Small intestine (tissue), 7 donors: ENCODE measurements around the gene ACYP2. TPM values are rescaled to one million over a fixed set of nuclear protein-coding genes. Genes with fewer than 3 reads are reported as not detected.
A peak's percentile ranks its signal among the peaks of the same experiment; 100 is the strongest.
"Not testable (repeated sequence)": the region's sequence is repeated elsewhere in the genome, so short reads cannot be mapped to it uniquely, and the experiment has no call there.

Source experiments
- DNase-seq, 2 donors: peaks; one replicate each; pipeline versions ENCODE4 v3.0.0 to v3.0.0-alpha.2; 2013
- FAIRE-seq: peaks from 2 replicates; lab custom pipeline; 2012; peaks lifted over from hg19 to GRCh38; lab: Jason Lieb, UNC
- H3K27ac ChIP-seq, 3 donors: one replicate each; pipeline ENCODE4 v1.5.1; 2013; ENCODE audit warnings: low read length in 2 of 3, mild to moderate bottlenecking in 2 of 3, control low read depth in 1 of 3, inconsistent platforms in 1 of 3, low read depth in 1 of 3, moderate library complexity in 1 of 3
- H3K27me3 ChIP-seq, 3 donors: one replicate each; pipeline ENCODE4 v1.6.1; 2013; ENCODE audit warnings: low read length in 3 of 3, inconsistent platforms in 1 of 3; ENCODE audit not compliant: control insufficient read depth in 3 of 3, insufficient read depth in 3 of 3
- H3K36me3 ChIP-seq, 3 donors: one replicate each; pipeline ENCODE4 v1.6.1; 2013; ENCODE audit warnings: low read length in 3 of 3, inconsistent platforms in 1 of 3, low read depth in 1 of 3, mild to moderate bottlenecking in 1 of 3, moderate library complexity in 1 of 3; ENCODE audit not compliant: control insufficient read depth in 3 of 3, insufficient read depth in 2 of 3
- H3K4me1 ChIP-seq, 3 donors: one replicate each; pipeline ENCODE4 v1.6.1; 2013; ENCODE audit warnings: low read length in 2 of 3, inconsistent platforms in 1 of 3, low read depth in 1 of 3, mild to moderate bottlenecking in 1 of 3, moderate library complexity in 1 of 3; ENCODE audit not compliant: control insufficient read depth in 3 of 3, insufficient read depth in 2 of 3
- H3K4me3 ChIP-seq, 3 donors: one replicate each; pipeline ENCODE4 v1.5.1; 2013; ENCODE audit warnings: low read length in 3 of 3, control low read depth in 1 of 3, inconsistent platforms in 1 of 3, low read depth in 1 of 3, mild to moderate bottlenecking in 1 of 3, moderate library complexity in 1 of 3
- H3K9me3 ChIP-seq, 2 donors: one replicate each; pipeline ENCODE4 v1.6.1; 2013; ENCODE audit warnings: low read depth in 1 of 2, low read length in 1 of 2; ENCODE audit not compliant: control insufficient read depth in 2 of 2, insufficient read depth in 1 of 2
- WGBS, 3 donors: extraction: QIAGEN DNeasy Blood & Tissue Kit; methylation state at CpG; one replicate each; pipeline ENCODE4 v1.1.7; 2013; 5-methylcytosine and 5-hydroxymethylcytosine counted together
- polyA plus RNA-seq, 4 donors: library from polyadenylated mRNA; stranded (reverse) in 3 of 4; unstranded in 1 of 4; fragments of 200-250 nt in 3 of 4; fragments of 120-200 nt in 1 of 4; gene quantifications; one replicate each; pipeline versions ENCODE4 v1.2.1 to v1.2.3, GENCODE V29; 2013
- donor health status: healthy with polysubstance abuse.
- donor health status: control.
- donor health status: control.
- donor health status: Bipolar disorder and iron deficiency.
- donor health status: healthy.

ACYP2 gene
- polyA plus RNA-seq, 4 donors: 12.3 to 17.3 (median 13.0) TPM

DNA sequence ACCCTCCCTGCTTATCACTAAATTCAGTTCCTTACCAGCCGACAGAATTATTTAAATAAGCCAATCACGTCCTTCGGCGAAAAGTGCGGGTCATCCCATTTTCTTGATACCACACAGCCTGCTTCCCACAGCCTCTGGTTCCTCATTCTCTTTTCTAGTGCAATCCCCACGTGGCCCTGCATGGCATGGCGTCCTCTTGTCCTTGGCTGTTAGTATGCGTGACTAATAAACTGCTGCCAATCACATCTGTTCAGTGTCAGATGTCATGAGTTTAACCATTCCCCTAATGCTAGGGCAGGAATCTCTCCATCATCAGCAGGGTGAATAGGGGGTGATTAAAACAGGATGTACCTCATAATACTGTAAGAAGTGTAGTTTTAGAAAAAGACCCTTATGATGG is 203.4 kb downstream of the ACYP2 start:
- H3K27ac ChIP-seq: no peak overlapping the region
- FAIRE-seq: no peak
- no peak overlapping the region for H3K4me3 ChIP-seq

DNA sequence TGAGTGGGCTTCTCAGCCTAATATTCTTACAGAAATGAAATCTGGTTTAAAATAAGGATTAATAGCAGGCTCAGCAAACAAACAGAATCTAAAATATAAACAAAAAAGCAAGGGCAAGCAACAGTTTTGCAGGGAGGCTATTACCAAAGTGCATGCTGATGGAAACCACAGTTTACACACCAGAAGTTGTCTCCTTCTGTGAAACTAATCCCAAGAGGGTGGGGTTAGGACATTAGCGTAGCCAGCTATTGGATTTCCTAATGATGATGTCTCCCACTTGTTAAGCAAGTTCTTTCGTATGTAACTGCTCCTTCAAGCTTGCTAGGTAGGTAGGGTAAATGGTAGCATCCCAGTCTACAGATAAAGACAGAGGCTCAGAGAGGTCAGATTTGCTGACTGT is 205.6 kb downstream of the ACYP2 start:
- DNase-seq: no peak
- Histone ChIP-seq H3K4me1 (no peaks in the 10 kb centered on the region), H3K4me3 (no peak overlapping the region), H3K36me3 (no peaks in the 10 kb centered on the region), H3K27ac (no peak overlapping the region), H3K9me3 (peaks cover 4 to 17% of the 10 kb centered on the region in 2 donors), H3K27me3 (no peaks in the 10 kb centered on the region)
- no peak for FAIRE-seq
- WGBS, 3 donors: 39 to 62% (median 57%) methylated on average over 2 of the region's 2 CpGs

More for the DNA sequence above, 203.4 kb downstream of the ACYP2 start:
- DNase-seq: no peak
- H3K27me3 ChIP-seq: no peaks in the 10 kb centered on the region
- no peaks in the 10 kb centered on the region for H3K9me3 ChIP-seq
- H3K4me1 ChIP-seq: no peaks in the 10 kb centered on the region
- WGBS, 3 donors: 71 to 76% (median 76%) methylated on average over 8 of the region's 8 CpGs
- no peaks in the 10 kb centered on the region for H3K36me3 ChIP-seq

DNA sequence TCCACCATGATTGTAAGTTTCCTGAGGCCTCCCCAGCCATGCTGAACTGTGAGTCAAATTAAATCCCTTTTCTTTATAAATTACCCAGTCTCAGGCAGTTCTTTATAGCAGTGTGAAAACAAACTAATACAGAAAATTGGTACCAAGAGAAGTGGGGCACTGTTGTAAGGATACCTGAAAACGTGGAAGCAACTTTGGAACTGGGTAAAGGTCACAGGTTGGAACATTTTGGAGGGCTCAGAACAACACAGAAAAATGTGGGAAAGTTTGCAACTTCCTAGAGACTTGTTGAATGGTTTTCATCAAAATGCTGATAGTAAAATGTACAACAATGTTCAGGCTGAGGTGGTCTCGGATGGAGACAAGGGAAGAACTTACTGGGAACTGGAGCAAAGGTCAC is 209.1 kb downstream of the ACYP2 start:
- not testable (repeated sequence) for H3K36me3 ChIP-seq, DNase-seq, H3K4me3 ChIP-seq, H3K27me3 ChIP-seq, H3K27ac ChIP-seq, H3K4me1 ChIP-seq, FAIRE-seq
- H3K9me3 ChIP-seq: peaks cover 4 to 17% of the 10 kb centered on the region in 2 donors
- 38 to 75% (median 54%) methylated on average over 2 of the region's 2 CpGs for WGBS, 3 donors

DNA sequence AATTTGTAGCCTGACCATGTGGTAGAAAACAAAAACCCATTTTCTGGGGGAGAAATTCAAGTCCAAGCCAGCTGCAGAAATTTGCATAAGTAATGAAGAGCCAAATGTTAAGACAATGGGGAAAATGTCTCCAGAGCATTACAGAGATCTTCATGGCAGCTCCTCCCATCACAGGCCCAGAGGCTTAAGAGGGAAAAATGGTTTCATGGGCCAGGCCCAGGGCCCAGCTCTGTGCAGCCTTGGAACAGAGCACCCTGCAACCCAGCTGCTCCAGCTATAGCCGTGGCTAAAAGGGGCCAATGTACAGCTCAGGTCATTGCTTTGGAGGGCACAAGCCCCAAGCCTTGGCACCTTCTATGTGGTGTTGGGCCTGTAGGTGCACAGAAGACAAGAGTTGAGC is 209.7 kb downstream of the ACYP2 start:
- FAIRE-seq (no peak), DNase-seq (no peak)
- Histone ChIP-seq H3K4me3 (no peak overlapping the region), H3K4me1 (peaks cover 0 to 9% (median 0%) of the 10 kb centered on the region in 3 donors), H3K36me3 (no peaks in the 10 kb centered on the region), H3K9me3 (peaks cover 4 to 17% of the 10 kb centered on the region in 2 donors), H3K27me3 (peaks cover 0 to 3% (median 0%) of the 10 kb centered on the region in 3 donors), H3K27ac (no peak overlapping the region)
- 88 to 94% (median 92%) methylated on average over 1 of the region's 1 CpG for WGBS, 3 donors

DNA sequence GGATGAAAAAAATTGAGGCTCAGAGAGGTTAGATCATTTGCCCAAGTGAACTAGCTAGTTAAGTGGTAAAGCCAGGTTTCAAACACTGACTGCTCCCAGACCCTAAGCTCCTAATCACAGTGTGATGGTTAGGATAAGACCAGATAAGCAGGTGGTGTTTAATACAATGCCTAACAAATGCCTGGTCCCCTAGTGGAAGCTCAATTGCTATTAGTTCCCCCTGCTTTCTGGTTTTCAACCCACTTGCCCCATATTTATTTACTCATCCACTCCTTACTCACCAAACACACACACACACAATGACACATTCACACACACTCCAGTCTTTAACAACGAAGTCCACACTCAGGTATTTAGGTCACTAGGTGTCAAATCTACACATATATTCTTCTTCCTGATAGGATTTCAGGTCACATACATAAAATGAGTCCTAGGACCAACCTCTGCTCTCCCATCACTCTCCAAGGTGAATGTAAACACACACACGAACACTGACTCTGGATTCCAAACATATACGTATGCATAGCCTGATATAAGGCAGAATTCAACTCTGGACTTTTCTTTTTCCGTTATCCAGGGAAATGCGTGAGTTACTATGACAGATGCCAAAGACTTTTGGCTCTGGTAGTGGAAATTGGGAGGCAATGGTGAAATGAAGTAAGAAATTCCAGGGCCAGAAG is 214.2 kb downstream of the ACYP2 start:
- no peak for FAIRE-seq
- Histone ChIP-seq H3K4me1 (peaks cover 0 to 19% (median 2%) of the 10 kb centered on the region in 3 donors), H3K27me3 (peaks cover 0 to 17% (median 0%) of the 10 kb centered on the region in 3 donors), H3K36me3 (no peaks in the 10 kb centered on the region), H3K27ac (peak overlapping the region in 2 of 3 donors; percentile 76 to 82), H3K9me3 (peaks cover 4 to 14% of the 10 kb centered on the region in 2 donors), H3K4me3 (peak overlapping the region in 1 of 3 donors; percentile 63)
- DNase-seq: peak; percentile 5 to 46
- 21 to 41% (median 31%) methylated on average over 5 of the region's 5 CpGs for WGBS, 3 donors

DNA sequence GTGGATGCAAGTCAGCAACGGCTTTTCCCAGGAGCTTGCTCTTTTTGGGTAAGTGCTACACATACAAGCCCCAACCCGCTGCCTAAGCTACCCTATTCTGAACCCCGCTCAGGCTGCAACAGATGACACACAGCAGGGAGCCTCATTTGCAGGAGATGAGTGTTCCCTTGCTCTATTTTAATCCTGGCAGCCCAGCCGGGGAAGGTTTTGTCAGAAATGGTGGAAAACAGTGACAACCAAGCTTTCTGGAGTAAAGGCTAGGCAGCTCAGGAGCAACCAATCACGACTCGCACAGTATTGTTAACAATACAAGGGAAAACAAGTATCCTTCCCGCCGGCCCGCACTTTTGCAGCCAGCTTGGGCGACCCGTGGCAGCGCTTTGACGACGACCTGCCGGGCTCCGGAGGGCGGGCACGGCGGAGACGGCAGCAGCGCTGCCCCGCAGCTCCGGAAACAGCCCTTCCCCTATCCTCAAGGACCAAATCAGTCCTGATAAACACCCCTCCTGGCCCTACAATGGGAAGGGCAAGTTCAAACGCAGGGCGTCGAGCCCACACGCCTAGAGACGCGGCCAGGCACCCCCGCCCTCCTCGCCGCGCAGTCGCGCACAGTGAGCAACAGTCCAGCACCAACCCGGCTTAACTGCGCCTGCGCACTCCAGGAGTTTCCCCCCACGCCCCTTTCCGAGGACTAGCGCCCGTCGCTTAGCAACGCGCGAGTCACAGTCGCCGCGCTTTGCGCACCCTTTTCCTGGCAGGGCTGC is 214.9 kb downstream of the ACYP2 start:
- DNase-seq (peak; percentile 96), FAIRE-seq (no peak)
- peaks cover 0 to 19% (median 2%) of the 10 kb centered on the region in 3 donors for H3K4me1 ChIP-seq
- 1 to 2% (median 2%) methylated on average over 45 to 50 of the region's 50 CpGs for WGBS, 3 donors
- H3K36me3 ChIP-seq: no peaks in the 10 kb centered on the region
- peaks cover 2 to 8% of the 10 kb centered on the region in 2 donors for H3K9me3 ChIP-seq
- H3K27ac ChIP-seq: peak overlapping the region in 2 of 3 donors; percentile 76 to 82
- H3K27me3 ChIP-seq: peaks cover 0 to 17% (median 0%) of the 10 kb centered on the region in 3 donors
- H3K4me3 ChIP-seq: peak overlapping the region; percentile 43 to 63 (median 50)

DNA sequence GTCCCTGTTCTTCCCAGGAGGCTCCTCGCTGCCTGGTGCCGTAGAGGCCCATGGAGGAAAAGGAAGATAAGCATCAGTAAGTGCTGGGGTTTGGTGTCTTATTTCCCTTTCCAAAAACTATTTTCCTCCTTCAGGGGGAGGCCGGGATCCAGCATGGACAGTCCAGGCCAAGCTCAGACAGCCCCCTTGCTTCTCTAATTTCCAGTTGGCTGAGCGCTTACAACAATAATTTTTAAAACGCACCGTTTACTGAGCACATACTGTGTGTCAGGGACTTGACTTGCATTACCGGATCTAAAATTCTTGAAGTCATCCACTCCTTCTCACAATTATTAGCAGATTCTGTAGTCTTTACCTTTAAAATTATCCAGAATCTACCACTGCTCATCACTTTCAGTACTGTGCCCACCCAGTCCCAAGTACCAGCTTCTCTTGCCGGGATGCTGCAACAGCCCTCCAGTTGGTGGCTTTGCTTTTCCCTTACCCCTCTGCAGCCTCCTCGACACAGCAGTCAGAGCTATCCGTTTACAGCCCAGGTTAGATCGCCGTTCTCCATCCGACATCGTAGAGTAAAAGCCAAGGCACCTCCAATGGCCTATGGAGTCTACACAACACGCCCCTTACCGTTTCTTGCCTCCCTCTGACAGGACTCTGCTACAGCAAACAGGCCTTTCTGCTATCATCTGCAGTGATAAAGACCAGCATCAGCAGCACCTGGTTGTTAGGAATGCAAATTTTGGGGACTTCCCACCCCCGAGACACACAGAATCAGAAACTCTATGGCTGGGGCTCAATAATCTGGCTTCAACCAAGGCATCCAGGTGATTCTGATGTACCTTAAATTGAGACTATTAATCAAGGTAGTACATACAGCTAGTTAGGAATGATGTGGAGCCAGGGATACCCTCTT is 215.8 kb downstream of the ACYP2 start:
- WGBS, 3 donors: 34 to 41% (median 39%) methylated on average over 17 of the region's 17 CpGs
- Histone ChIP-seq H3K4me1 (peaks cover 0 to 19% (median 2%) of the 10 kb centered on the region in 3 donors), H3K36me3 (no peaks in the 10 kb centered on the region), H3K27me3 (peaks cover 0 to 17% (median 0%) of the 10 kb centered on the region in 3 donors), H3K9me3 (peaks cover 0 to 3% of the 10 kb centered on the region in 2 donors), H3K27ac (peak overlapping the region in 2 of 3 donors; percentile 41 to 82), H3K4me3 (peak overlapping the region in 2 of 3 donors; percentile 50 to 63)
- DNase-seq (peak in 1 of 2 donors; percentile 9), FAIRE-seq (no peak)
